GM19043 (cell line): ENCODE data around the gene FAM9A.
"Not testable (repeated sequence)": the region's sequence is repeated elsewhere in the genome, so short reads cannot be mapped to it uniquely, and the experiment has no call there.

Experiments
- ATAC-seq: cut with Tn5 transposase; IDR thresholded peaks from one replicate; pipeline ENCODE4 v1.9.1; 2021; ENCODE audit warnings: low read depth; ENCODE audit not compliant: unreplicated experiment

FAM9A gene

GRCh38 chrX:8805046-8805445 lies 3.9 kb upstream of the FAM9A start:
- ATAC-seq = no peak

- ATAC-seq = no peak
Measured at GRCh38 chrX:8803326-8803725, 2.1 kb upstream of the FAM9A start.

GRCh38 chrX:8800351-8800750 lies 832 bp downstream of the FAM9A start:
- ATAC-seq = not testable (repeated sequence)

DNA sequence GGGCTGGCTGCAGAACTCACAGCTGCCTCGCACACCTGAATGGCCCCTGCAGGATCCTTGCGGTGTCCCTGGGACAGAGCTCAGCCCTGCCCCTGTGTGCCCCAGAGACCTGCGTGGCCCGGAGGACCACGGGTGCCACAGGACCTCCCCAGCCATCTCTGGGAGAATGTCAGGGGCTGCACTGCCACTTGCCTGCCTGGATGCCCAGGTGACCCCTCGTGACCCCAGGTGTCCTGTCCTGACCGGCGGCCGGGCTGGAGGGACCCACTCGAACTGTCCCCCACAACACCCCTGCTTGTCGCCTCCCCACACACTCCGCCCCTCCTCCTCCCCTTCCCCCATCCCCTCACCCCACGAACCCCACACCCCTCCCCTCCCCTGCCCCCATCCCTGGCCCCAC lies 1.9 kb downstream of the FAM9A start:
- ATAC-seq = not testable (repeated sequence)

- not testable (repeated sequence) for ATAC-seq
Measured at GRCh38 chrX:8798702-8799101, 2.5 kb downstream of the FAM9A start.

DNA sequence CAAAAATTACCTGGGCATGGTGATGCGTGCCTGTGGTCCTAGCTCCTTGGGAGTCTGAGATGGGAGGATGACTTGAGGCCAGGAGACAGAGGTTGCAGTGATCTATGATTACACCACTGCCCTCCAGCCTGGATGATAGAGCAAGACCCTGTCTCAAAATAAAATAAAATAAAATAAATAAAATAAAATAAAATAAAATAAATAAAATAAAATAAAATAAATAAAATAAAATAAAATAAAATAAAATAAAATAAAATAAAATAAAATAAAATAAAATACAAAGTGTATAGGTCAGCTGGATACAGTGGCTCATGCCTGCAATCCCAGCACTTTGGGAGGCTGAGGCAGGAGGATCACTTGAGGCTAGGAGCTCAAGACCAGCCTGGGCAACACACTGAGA lies 14.1 kb downstream of the FAM9A start:
- not testable (repeated sequence) for ATAC-seq

DNA sequence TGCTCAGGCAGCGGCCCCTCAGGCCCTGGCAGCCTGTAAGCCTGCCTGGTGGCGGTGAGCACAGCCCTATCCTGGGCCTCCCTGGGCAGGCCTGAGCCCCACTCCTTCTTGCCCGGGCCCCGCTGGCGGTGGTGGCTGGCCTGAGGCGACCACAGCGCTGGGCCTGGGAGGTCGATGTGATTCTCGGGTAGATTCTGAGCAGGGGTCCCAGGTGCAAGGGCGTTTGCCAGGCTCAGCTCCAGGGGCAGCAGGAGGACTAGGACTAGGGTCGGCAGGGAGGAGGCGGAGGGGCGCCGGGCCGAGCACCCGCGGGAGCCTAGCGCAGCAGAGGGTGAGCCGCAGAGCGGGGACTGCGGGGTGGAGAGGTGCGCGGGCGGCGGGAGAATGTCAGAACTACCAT lies 17.0 kb downstream of the FAM9A start:
- no peak for ATAC-seq

GRCh38 chrX:8783714-8784098 lies 17.5 kb downstream of the FAM9A start:
- ATAC-seq = no peak

- ATAC-seq = no peak
Measured at GRCh38 chrX:8783097-8783713, 18.0 kb downstream of the FAM9A start.

DNA sequence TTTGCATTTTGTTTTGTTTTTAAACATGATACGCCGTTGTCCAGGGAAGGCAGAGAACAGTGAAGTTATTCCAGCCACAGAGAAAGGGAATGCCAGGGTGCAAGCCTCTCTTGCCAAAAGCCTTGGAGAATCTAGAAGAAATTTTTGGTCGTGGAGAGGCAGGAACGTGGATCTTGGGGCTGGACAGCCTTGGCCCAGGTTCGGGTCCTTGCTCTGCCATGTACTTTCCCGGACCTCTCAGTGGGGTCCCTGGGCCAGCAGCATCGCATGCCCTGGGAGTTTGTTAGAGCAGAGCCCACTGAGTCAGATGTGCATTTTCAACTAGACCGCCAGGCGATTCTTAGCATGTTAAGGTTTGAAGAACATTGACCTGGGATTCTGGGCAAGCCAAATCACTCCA lies 18.6 kb downstream of the FAM9A start:
- no peak for ATAC-seq

GRCh38 chrX:8781921-8782320 lies 19.3 kb downstream of the FAM9A start:
- ATAC-seq = not testable (repeated sequence)

GRCh38 chrX:8773117-8773516 lies 28.1 kb downstream of the FAM9A start:
- no peak for ATAC-seq

DNA sequence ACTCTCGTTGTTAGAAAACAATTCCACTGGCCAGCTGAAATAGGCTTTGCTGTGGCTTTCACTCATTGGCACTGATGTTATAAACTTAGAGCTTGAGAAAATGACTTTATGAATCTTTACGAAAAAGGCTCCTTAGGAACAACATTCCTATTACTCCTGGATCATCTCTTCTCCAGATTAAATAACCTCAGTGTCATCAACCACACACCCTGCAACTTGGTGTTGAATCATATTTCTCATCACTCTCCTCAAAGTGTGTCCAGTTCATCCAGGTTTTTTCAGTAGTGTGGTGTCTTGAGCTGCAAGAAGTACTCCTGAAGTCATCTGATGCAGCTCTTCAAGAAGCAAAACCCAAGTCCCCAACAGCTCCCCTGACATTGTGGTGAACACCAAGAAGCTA lies 41.2 kb downstream of the FAM9A start:
- ATAC-seq = no peak

DNA sequence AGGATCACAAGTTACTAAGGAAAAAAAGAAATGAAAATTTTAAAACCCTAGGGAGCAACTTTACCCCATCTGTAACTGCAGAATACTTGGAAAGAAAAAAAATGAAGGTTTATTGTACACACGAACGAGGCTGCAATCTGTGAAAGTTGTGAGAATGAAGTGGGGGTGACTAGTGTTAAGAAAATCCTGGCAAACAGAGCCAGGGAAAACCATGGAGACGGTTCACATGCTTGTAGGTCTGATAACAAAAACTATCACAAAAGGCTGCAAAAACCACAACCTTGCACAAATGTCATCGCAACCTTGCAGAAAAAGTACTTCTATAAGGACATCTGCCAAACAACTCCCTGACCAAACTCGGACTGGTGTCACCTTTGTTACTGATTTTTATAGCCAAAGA lies 42.5 kb downstream of the FAM9A start:
- ATAC-seq = not testable (repeated sequence)

DNA sequence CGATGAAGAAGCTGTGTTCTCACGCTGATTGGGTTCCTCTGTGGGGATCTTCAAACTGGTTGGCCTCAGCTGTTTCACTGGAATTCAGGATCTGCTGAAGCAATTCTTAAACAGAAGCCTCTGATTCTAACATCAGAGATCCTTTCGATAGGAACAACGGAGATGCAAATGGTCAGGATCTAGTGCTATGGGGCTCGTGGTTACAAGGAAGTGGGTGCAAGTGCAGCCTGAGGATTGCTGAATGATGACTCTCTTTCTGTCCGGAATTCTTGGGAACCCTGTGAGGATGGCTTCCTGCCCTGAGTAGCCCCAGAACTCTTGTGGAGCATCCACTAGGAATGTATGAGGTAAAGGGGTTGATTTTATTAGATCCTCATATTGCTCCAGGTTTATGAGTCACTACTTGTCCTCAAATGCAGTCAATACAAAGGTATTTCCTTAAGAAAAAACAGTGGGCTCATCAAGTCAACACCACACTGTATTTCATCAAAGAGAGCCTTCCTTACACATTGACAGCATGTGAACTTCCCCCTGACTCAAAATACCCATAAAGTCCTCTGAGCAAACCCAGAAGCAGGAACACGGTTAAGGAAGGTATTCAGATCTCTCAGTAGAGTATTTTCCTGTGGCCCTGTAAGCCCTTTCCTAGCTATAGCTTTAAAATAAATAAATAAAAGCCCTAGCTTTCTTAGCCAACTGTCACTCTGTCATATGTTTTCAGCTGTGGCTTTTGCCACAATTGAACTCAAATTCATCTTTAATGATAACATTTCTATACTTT lies 43.4 kb downstream of the FAM9A start:
- ATAC-seq = not testable (repeated sequence)

GRCh38 chrX:8755813-8756212 lies 45.4 kb downstream of the FAM9A start:
- no peak for ATAC-seq

DNA sequence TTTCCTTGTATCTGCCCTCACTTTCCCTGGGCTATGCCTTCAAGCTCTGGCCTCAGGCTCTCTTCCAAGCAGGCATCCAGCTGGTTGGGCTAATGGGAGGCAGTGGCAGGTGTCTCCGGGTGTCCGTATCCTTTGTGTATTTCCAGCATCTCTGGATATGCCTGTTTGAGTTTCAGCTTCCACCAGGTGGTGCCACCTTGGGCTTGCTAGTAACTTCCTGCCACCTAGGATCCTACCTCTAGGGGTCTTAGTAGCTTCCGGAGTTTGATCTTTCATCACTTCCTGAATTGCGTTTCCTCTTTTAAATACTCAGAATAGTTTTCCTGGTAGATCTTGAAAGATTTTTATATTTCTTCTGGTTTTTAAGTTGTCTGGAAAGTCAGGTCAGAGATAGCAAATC lies 46.1 kb downstream of the FAM9A start:
- no peak for ATAC-seq

GRCh38 chrX:8749697-8750096 lies 51.5 kb downstream of the FAM9A start:
- no peak for ATAC-seq

DNA sequence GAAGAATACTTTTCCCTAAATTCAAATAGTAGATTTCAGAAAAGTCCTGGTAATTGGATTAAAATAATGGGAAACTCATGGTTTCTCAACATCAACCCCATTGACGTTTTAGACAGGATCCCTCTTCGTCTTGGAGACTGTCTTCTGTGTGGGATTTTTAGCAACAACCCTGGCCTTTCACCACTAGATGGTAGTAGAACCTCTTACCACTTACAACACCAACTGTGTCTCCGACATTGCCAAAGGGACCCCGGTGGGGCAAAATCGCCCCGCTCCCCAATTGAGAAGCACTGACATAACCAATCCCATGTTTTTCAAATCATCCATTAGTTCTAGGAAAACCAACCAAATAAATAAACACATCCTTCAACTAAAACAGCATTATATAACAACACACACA lies 52.3 kb downstream of the FAM9A start:
- ATAC-seq = no peak

DNA sequence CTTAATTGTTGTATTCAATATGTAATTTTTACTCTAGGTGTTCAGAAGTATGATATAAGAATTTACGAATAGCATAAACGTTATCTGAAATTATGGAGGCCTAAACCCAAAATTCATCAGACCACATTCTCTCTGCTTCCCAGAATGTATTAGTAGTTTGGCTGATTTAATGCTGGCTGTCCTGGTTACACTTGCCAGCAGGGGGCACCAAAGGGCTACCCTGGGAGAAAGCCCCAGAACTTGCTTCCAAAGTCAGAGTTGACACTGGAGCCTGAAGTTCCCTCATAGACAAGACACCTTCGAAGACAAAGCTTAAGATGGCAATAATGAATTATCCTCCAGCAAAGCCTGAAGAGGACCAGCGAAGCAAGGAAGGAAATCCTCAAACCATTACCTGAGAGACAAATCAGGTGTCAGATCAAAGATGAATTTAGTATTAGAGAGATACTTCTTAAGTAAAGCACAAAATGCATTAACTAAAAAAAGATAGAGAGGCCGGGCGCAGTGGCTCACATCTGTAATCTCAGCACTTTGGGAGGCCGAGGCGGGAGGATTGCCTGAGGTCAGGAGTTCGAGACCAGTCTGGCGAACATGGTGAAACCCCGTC lies 58.0 kb downstream of the FAM9A start:
- no peak for ATAC-seq

- ATAC-seq = no peak
Measured at GRCh38 chrX:8741981-8742380, 59.2 kb downstream of the FAM9A start.
